Keratinocyte (primary cell): ENCODE results near the gene LRRN4CL. TPM values are rescaled to one million over a fixed set of nuclear protein-coding genes. Genes with fewer than 3 reads are reported as not detected.

Experiments
- DNase-seq: peaks from one replicate; pipeline ENCODE4 v3.0.0-alpha.2; 2011; ENCODE audit warnings: low read depth, missing footprints, low spot score
- FAIRE-seq: peaks from 2 replicates; lab custom pipeline; 2011; peaks lifted over from hg19 to GRCh38; lab: Jason Lieb, UNC
- H2AFZ ChIP-seq: 2 replicates; pipeline ENCODE4 v1.6.0; 2012; ENCODE audit warnings: low read length, control low read depth, inconsistent platforms; ENCODE audit not compliant: control insufficient read depth
- H3K27ac ChIP-seq: 2 replicates; pipeline ENCODE4 v1.5.1; 2011; ENCODE audit warnings: low read length; ENCODE audit not compliant: control insufficient read depth, insufficient read depth
- H3K27me3 ChIP-seq: 3 replicates; pipeline ENCODE4 v1.6.0; 2011; ENCODE audit warnings: low read length; ENCODE audit not compliant: control insufficient read depth, insufficient read depth; ENCODE audit errors: extremely low read depth
- H3K36me3 ChIP-seq, 2 experiments: 2 replicates in 1 of 2; 3 replicates in 1 of 2; pipeline ENCODE4 v1.5.1; 2011; ENCODE audit warnings: low read length in 2 of 2, mild to moderate bottlenecking in 1 of 2; ENCODE audit not compliant: control insufficient read depth in 2 of 2, insufficient read depth in 2 of 2; ENCODE audit errors: extremely low read depth in 1 of 2
- H3K4me1 ChIP-seq: 3 replicates; pipeline ENCODE4 v1.5.1; 2011; ENCODE audit warnings: low read length; ENCODE audit not compliant: control insufficient read depth, insufficient read depth; ENCODE audit errors: extremely low read depth
- H3K4me2 ChIP-seq: 3 replicates; pipeline ENCODE4 v1.6.0; 2011; ENCODE audit warnings: low read depth, low read length; ENCODE audit not compliant: control insufficient read depth, insufficient read depth; ENCODE audit errors: extremely low read depth
- H3K4me3 ChIP-seq, 3 experiments: fragments of 200-600 bp in 1 of 3; sonication (generic) in 1 of 3; 2 replicates in 2 of 3; 3 replicates in 1 of 3; pipeline ENCODE4 v1.5.1; 2011 to 2016; ENCODE audit warnings: low read length in 3 of 3, mild to moderate bottlenecking in 3 of 3, control low read depth in 2 of 3, inconsistent platforms in 1 of 3, low read depth in 1 of 3, mixed read lengths in 1 of 3, mixed run types in 1 of 3, moderate library complexity in 1 of 3; ENCODE audit not compliant: control insufficient read depth in 2 of 3, insufficient read depth in 2 of 3; ENCODE audit errors: extremely low read depth in 1 of 3
- H3K79me2 ChIP-seq: 2 replicates; pipeline ENCODE4 v1.6.0; 2012; ENCODE audit warnings: low read length; ENCODE audit not compliant: control insufficient read depth, insufficient read depth
- H3K9ac ChIP-seq: 3 replicates; pipeline ENCODE4 v1.6.0; 2011; ENCODE audit warnings: low read length; ENCODE audit not compliant: control insufficient read depth, insufficient read depth; ENCODE audit errors: extremely low read depth
- H3K9me1 ChIP-seq: 3 replicates; pipeline ENCODE4 v1.6.0; 2011; ENCODE audit warnings: low read length; ENCODE audit not compliant: control insufficient read depth, insufficient read depth; ENCODE audit errors: extremely low read depth
- H3K9me3 ChIP-seq: 2 replicates; pipeline ENCODE4 v1.5.1; 2012; ENCODE audit warnings: low read depth, low read length; ENCODE audit not compliant: control insufficient read depth
- H4K20me1 ChIP-seq: 3 replicates; pipeline ENCODE4 v1.6.0; 2011; ENCODE audit warnings: low read length; ENCODE audit not compliant: control insufficient read depth, insufficient read depth; ENCODE audit errors: extremely low read depth
- EZH2 ChIP-seq: IDR thresholded peaks from one replicate; pipeline ENCODE4 v1.6.1; 2012; ENCODE audit warnings: inconsistent platforms, mild to moderate bottlenecking, low read length, moderate library complexity
- dilution Hi-C: fragments of 300-500 bp; cut with MboI; formaldehyde crosslinking; loops from one replicate; pipeline ENCODE4 v1.7.0; 2020; ENCODE audit warnings: low sequenced_read_pairs; ENCODE audit not compliant: extremely low pct_ligation_motif_present
- polyA plus RNA-seq, 5 experiments: library from polyadenylated mRNA; depleted of rRNA in 3 of 5; stranded (reverse) in 3 of 5; stranded (forward) in 1 of 5; unstranded in 1 of 5; fragments of >200 nt; gene quantifications; 1 replicate in 1 of 5; 2 replicates in 3 of 5; 3 replicates in 1 of 5; pipeline versions ENCODE4 v1.2.1 to v1.2.3, GENCODE V29; 2011 to 2012; ENCODE audit warnings: missing spikeins in 2 of 5, low read depth in 1 of 5, low replicate concordance in 1 of 5
- small RNA-seq, 3 experiments: library from RNA; depleted of rRNA; stranded (forward); fragments of <200 nt; gene quantifications; one replicate each; pipeline ENCODE3, GENCODE V24; 2012; ENCODE audit warnings: low read depth in 3 of 3, low replicate concordance in 1 of 3; ENCODE audit not compliant: insufficient read length in 3 of 3
- TF ChIP-seq, protein P1 (sequence below), 3 experiments: IDR thresholded peaks in 1 of 3; conservative IDR thresholded peaks in 1 of 3; optimal IDR thresholded peaks in 1 of 3; 2 replicates in 2 of 3; 3 replicates in 1 of 3; pipeline versions ENCODE3 to v1.5.1; 2011; ENCODE audit warnings: low read length in 3 of 3, mild to moderate bottlenecking in 3 of 3, moderate library complexity in 2 of 3, control low read depth in 1 of 3, inconsistent platforms in 1 of 3; ENCODE audit not compliant: insufficient read depth in 2 of 3; ENCODE audit errors: extremely low read depth in 1 of 3

LRRN4CL gene
- polyA plus RNA-seq, 1 donor (not counting 4 experiments of a cell fraction or from before 2014, with no cell fraction given) = 0.08 TPM

GRCh38 chr11:62645671-62645945, 43.7 kb downstream of the LRRN4CL start:
- Histone ChIP-seq H3K27ac (peak overlapping the region; percentile 88), H3K9me3 (no peaks in the 10 kb centered on the region), H3K36me3 (peaks cover 16 to 21% of the 10 kb centered on the region in 2 experiments), H4K20me1 (no peaks in the 10 kb centered on the region), H3K9me1 (no peaks in the 10 kb centered on the region), H2AFZ (peak overlapping the region; percentile 60), H3K4me3 (peak overlapping the region; percentile 87 to 90 (median 88)), H3K79me2 (peaks cover 52% of the 10 kb centered on the region), H3K9ac (peak overlapping the region; percentile 89), H3K4me2 (peak overlapping the region; percentile 93), H3K27me3 (no peaks in the 10 kb centered on the region), H3K4me1 (peaks cover 15% of the 10 kb centered on the region)
- FAIRE-seq (no peak), DNase-seq (no peak)
- dilution Hi-C loops = no loop called here
- TF ChIP-seq, protein P1, sequence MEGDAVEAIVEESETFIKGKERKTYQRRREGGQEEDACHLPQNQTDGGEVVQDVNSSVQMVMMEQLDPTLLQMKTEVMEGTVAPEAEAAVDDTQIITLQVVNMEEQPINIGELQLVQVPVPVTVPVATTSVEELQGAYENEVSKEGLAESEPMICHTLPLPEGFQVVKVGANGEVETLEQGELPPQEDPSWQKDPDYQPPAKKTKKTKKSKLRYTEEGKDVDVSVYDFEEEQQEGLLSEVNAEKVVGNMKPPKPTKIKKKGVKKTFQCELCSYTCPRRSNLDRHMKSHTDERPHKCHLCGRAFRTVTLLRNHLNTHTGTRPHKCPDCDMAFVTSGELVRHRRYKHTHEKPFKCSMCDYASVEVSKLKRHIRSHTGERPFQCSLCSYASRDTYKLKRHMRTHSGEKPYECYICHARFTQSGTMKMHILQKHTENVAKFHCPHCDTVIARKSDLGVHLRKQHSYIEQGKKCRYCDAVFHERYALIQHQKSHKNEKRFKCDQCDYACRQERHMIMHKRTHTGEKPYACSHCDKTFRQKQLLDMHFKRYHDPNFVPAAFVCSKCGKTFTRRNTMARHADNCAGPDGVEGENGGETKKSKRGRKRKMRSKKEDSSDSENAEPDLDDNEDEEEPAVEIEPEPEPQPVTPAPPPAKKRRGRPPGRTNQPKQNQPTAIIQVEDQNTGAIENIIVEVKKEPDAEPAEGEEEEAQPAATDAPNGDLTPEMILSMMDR (optimal IDR thresholded peaks at IDR 0.05 in 1 of 3, IDR thresholded peaks at IDR 0.05 in 1 of 3, conservative IDR thresholded peaks at IDR 0.05 in 1 of 3; ENCODE audit: extremely low read depth in 1 of 3, insufficient read depth in 2 of 3, low read length in 3 of 3) = no peak
- no peak for TF ChIP-seq EZH2

DNA sequence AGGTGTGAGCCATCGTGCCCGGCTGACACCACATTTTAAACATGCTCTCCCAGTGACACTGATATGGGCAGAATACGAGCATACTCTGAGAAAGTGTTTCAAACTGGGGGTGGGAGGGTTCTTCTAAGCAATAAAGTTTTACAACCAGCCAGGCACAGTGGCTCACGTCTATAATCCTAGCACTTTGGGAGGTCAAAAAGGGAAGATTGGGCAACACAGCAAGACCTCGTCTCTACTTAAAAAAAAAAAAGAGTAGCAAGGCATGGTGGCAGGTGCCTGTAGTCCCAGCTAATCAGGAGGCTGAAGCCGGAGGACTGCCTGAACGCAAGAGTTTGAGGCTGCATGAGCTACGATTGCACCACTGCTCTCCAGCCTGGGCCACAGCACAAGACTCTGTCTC, 45.1 kb downstream of the LRRN4CL start:
- Histone ChIP-seq H3K27ac (no peak overlapping the region), H3K4me1 (peaks cover 15% of the 10 kb centered on the region), H3K9me1 (peaks cover 3% of the 10 kb centered on the region), H3K4me3 (no peak overlapping the region), H3K9ac (no peak overlapping the region), H2AFZ (no peak overlapping the region), H3K27me3 (no peaks in the 10 kb centered on the region), H4K20me1 (no peaks in the 10 kb centered on the region), H3K36me3 (peaks cover 13 to 17% of the 10 kb centered on the region in 2 experiments), H3K9me3 (no peaks in the 10 kb centered on the region), H3K4me2 (no peak overlapping the region), H3K79me2 (peaks cover 52% of the 10 kb centered on the region)
- no peak for DNase-seq
- dilution Hi-C loops = no loop called here
- no peak for TF ChIP-seq EZH2
- TF ChIP-seq, protein P1 (optimal IDR thresholded peaks at IDR 0.05 in 1 of 3, IDR thresholded peaks at IDR 0.05 in 1 of 3, conservative IDR thresholded peaks at IDR 0.05 in 1 of 3; ENCODE audit: extremely low read depth in 1 of 3, insufficient read depth in 2 of 3, low read length in 3 of 3) = no peak
- no peak for FAIRE-seq

Small RNA genes within 50 kb of the gene (small RNA-seq; reads per million reads assigned to genes)
- 0 reads per million in 3 experiments for gene SNORA57

Other genes with a start within 250 kb of the LRRN4CL start
- gene AHNAK, start 142.7 kb downstream of the LRRN4CL start, polyA plus RNA-seq = 195 to 220 TPM (median 207 TPM) in 3 replicates
- 1,553 to 1,943 TPM (median 1,735 TPM) in 3 replicates for gene EEF1G, start 115.6 kb downstream of the LRRN4CL start, polyA plus RNA-seq
- 10.1 to 12.3 TPM (median 10.5 TPM) in 3 replicates for gene TUT1, start 98.0 kb downstream of the LRRN4CL start, polyA plus RNA-seq
- gene MTA2, start 87.7 kb downstream of the LRRN4CL start, polyA plus RNA-seq = 29.4 to 44.3 TPM (median 39.7 TPM) in 3 replicates
- gene EML3, start 76.8 kb downstream of the LRRN4CL start, polyA plus RNA-seq = 13.6 to 15.1 TPM (median 13.6 TPM) in 3 replicates
- 1.0 to 1.9 TPM (median 1.5 TPM) in 3 replicates for gene ROM1, start 76.3 kb downstream of the LRRN4CL start, polyA plus RNA-seq
- 15.1 to 28.2 TPM (median 17.7 TPM) in 3 replicates for gene B3GAT3, start 67.5 kb downstream of the LRRN4CL start, polyA plus RNA-seq
- 153 to 211 TPM (median 176 TPM) in 3 replicates for gene GANAB, start 42.9 kb downstream of the LRRN4CL start, polyA plus RNA-seq
- 7.7 to 21.1 TPM (median 8.0 TPM) in 3 replicates for gene INTS5, start 36.2 kb downstream of the LRRN4CL start, polyA plus RNA-seq
- gene C11orf98, start 24.3 kb downstream of the LRRN4CL start, polyA plus RNA-seq = 58.9 to 81.5 TPM (median 76.5 TPM) in 3 replicates
- 4.0 to 4.5 TPM (median 4.2 TPM) in 3 replicates for gene CSKMT, start 24.2 kb downstream of the LRRN4CL start, polyA plus RNA-seq
- gene UQCC3, start 17.9 kb downstream of the LRRN4CL start, polyA plus RNA-seq = 8.3 to 11.7 TPM (median 8.6 TPM) in 3 replicates
- gene LBHD1, start 17.3 kb downstream of the LRRN4CL start, polyA plus RNA-seq = 3.8 to 5.3 TPM (median 4.9 TPM) in 3 replicates
- 45.9 to 72.5 TPM (median 58.5 TPM) in 3 replicates for gene UBXN1, start 10.5 kb downstream of the LRRN4CL start, polyA plus RNA-seq
- 21.9 to 50.5 TPM (median 38.6 TPM) in 3 replicates for gene BSCL2, start 17.9 kb upstream of the LRRN4CL start, polyA plus RNA-seq
- gene GNG3, start 18.1 kb upstream of the LRRN4CL start, polyA plus RNA-seq = not detected in 3 replicates
- gene HNRNPUL2, start 37.9 kb upstream of the LRRN4CL start, polyA plus RNA-seq = 17.2 to 29.0 TPM (median 20.3 TPM) in 3 replicates
- 14.7 to 26.1 TPM (median 23.8 TPM) in 3 replicates for gene TTC9C, start 39.0 kb upstream of the LRRN4CL start, polyA plus RNA-seq
- 3.4 to 7.2 TPM (median 4.0 TPM) in 3 replicates for gene ZBTB3, start 64.6 kb upstream of the LRRN4CL start, polyA plus RNA-seq
- 145 to 166 TPM (median 151 TPM) in 3 replicates for gene POLR2G, start 72.0 kb upstream of the LRRN4CL start, polyA plus RNA-seq
- 14.7 to 16.1 TPM (median 14.8 TPM) in 3 replicates for gene TAF6L, start 81.9 kb upstream of the LRRN4CL start, polyA plus RNA-seq
- 35.4 to 76.4 TPM (median 38.6 TPM) in 3 replicates for gene TMEM179B, start 97.9 kb upstream of the LRRN4CL start, polyA plus RNA-seq
- 11.0 to 15.6 TPM (median 11.8 TPM) in 3 replicates for gene TMEM223, start 102.5 kb upstream of the LRRN4CL start, polyA plus RNA-seq
- 22.8 to 51.2 TPM (median 25.3 TPM) in 3 replicates for gene NXF1, start 115.9 kb upstream of the LRRN4CL start, polyA plus RNA-seq
- gene STX5, start 142.5 kb upstream of the LRRN4CL start, polyA plus RNA-seq = 20.4 to 30.4 TPM (median 25.6 TPM) in 3 replicates
- gene TEX54, start 143.3 kb upstream of the LRRN4CL start, polyA plus RNA-seq = not detected in 3 replicates
- 44.5 to 48.1 TPM (median 47.7 TPM) in 3 replicates for gene WDR74, start 150.1 kb upstream of the LRRN4CL start, polyA plus RNA-seq
- 469 to 552 TPM (median 521 TPM) in 3 replicates for gene SLC3A2, start 191.4 kb upstream of the LRRN4CL start, polyA plus RNA-seq
- not detected in 3 replicates for gene CHRM1, start 231.8 kb upstream of the LRRN4CL start, polyA plus RNA-seq